Measurements from ENCODE around the gene OR5A1.

The OR5A1 gene

GRCh38 chr11:59436169-59436568 lies at the start of gene OR5A1:
TSS of gene OR5A1 (plus strand) at chr11:59436469. CDS start at chr11:59443169, 6,700 bp downstream.
- no peak for DNase-seq
- TF ChIP-seq POLR2A (IDR thresholded peaks at IDR 0.05; ENCODE audit: low read length) (no peak), GATA1 (IDR thresholded peaks at IDR 0.05; ENCODE audit: low read depth, low read length) (no peak)

DNA sequence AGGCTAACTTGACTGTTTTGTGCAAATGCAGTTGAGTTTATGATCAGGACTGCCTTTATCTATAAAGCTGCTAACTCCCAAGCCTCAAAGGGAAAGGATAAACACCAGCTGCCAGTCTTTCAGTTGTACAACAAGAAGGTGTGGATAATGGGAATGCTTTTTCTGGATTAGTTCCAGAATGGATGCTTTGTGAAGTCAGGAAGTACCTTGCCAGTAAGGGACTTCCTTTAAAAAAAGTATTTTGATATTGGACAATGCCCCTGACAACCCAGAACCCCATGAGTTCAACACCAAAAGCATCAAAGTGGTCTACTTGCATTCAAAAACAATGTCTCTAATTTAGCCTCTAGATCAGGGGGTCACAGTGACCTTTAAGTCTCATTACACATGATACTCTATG lies 42.1 kb upstream of the OR5A1 start:
- no peak for DNase-seq

GRCh38 chr11:59400461-59401261 lies 35.6 kb upstream of the OR5A1 start:
- TF ChIP-seq POLR2A (IDR thresholded peaks at IDR 0.05; ENCODE audit: low read length) (no peak), GATA1 (IDR thresholded peaks at IDR 0.05; ENCODE audit: low read depth, low read length) (no peak)

More for the DNA sequence above, 42.1 kb upstream of the OR5A1 start:
- TF ChIP-seq POLR2A (IDR thresholded peaks at IDR 0.05; ENCODE audit: low read length), result no peak
- TF ChIP-seq GATA1 (IDR thresholded peaks at IDR 0.05; ENCODE audit: low read depth, low read length), result no peak

GRCh38 chr11:59401262-59401552 lies 35.1 kb upstream of the OR5A1 start:
- TF ChIP-seq POLR2A (IDR thresholded peaks at IDR 0.05; ENCODE audit: low read length) (no peak), GATA1 (IDR thresholded peaks at IDR 0.05; ENCODE audit: low read depth, low read length) (no peak)
- no peak for DNase-seq

More at GRCh38 chr11:59400461-59401261, 35.6 kb upstream of the OR5A1 start:
- no peak for DNase-seq

GRCh38 chr11:59403546-59403945 lies 32.7 kb upstream of the OR5A1 start:
- DNase-seq, result peak in 1 of 2 experiments; percentile 4
- TF ChIP-seq GATA1 (IDR thresholded peaks at IDR 0.05; ENCODE audit: low read depth, low read length) (no peak), POLR2A (IDR thresholded peaks at IDR 0.05; ENCODE audit: low read length) (no peak)

DNA sequence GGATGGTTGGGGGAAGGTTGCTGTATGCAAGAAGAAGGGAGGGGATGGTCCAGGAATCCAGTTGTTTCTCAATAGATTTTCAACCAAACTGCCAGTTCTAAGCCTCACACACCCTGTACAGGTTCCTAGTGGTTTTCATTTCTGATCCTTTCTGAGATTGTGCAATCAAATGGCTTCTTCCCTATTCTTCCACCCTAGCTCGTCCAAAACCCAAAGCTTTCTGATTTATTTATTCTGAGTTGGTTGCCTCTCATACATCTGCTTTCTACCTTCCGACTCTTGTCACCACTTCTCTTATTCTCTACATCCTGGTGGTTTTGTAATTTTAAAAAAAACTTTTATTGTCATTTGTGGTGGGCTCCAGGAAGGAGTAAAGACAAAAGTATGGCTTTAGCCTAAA lies 22.6 kb upstream of the OR5A1 start:
- TF ChIP-seq GATA1 (IDR thresholded peaks at IDR 0.05; ENCODE audit: low read depth, low read length), result no peak
- no peak for TF ChIP-seq POLR2A (IDR thresholded peaks at IDR 0.05; ENCODE audit: low read length)
- DNase-seq, result no peak

- no peak for DNase-seq
- TF ChIP-seq GATA1 (IDR thresholded peaks at IDR 0.05; ENCODE audit: low read depth, low read length) (no peak), POLR2A (IDR thresholded peaks at IDR 0.05; ENCODE audit: low read length) (no peak)
Observed at GRCh38 chr11:59415111-59415510, 21.2 kb upstream of the OR5A1 start.

GRCh38 chr11:59416613-59417012 lies 19.7 kb upstream of the OR5A1 start:
- no peak for DNase-seq
- TF ChIP-seq POLR2A (IDR thresholded peaks at IDR 0.05; ENCODE audit: low read length) (no peak), GATA1 (IDR thresholded peaks at IDR 0.05; ENCODE audit: low read depth, low read length) (no peak)

DNA sequence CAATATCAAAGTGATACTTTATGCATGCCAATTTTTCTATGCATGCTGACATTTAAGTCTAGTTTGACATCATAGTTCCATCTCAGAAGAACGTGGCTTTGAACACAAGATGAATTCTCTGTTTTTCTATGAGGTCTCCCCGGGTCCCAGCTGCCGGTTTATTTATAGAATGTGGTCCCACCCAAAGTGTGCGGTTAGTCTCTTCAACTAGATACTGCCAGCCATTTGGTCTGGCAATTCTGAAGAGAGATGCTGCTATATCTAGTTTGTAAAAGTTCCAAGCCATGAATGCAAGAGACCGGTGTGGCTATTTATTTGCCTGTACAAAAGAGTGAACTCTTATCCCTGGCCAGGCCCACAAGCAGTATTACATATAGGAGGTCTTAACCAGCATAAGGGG lies 19.2 kb upstream of the OR5A1 start:
- DNase-seq, result no peak
- no peak for TF ChIP-seq GATA1 (IDR thresholded peaks at IDR 0.05; ENCODE audit: low read depth, low read length)
- no peak for TF ChIP-seq POLR2A (IDR thresholded peaks at IDR 0.05; ENCODE audit: low read length)

DNA sequence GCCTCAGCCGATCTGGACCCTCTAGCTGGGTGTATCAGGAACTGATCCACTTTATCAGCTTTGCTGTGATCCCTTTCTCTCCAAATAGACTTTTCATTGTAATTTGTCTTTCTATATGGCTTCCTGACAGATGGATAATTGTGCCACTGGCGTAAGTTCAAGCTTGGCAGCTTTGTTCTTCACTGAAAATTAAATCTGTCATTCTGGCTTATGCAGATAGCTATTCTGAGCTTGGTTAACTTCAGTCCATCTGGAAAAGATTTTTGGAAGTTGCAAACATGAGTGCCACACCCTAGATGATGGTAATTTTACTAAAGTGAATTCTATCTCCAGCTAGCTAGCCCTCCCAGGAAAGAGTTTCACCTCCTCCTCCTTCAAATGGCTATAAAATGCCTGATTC lies 18.1 kb upstream of the OR5A1 start:
- TF ChIP-seq GATA1 (IDR thresholded peaks at IDR 0.05; ENCODE audit: low read depth, low read length), result no peak
- no peak for TF ChIP-seq POLR2A (IDR thresholded peaks at IDR 0.05; ENCODE audit: low read length)
- DNase-seq, result no peak

DNA sequence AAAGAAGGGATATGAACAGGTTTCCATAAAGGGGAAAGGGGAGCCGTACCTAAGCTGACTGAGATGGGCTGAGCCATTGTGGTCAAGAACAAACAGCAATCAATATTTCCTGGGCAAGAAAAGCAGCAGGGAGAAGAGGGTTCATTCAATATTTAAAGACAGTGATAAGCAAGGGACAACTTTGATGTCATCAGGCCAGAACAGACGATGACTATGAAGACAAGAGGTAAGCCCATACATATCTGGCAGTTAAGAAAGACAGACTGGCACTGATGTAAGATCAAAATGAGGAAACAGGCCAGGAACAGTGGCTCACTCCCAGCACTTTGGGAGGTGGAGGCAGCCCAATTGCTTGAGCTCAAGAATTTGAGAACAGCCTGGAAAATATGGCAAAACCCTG lies 12.4 kb upstream of the OR5A1 start:
- DNase-seq, result no peak
- TF ChIP-seq POLR2A (IDR thresholded peaks at IDR 0.05; ENCODE audit: low read length), result no peak
- TF ChIP-seq GATA1 (IDR thresholded peaks at IDR 0.05; ENCODE audit: low read depth, low read length), result no peak

GRCh38 chr11:59425131-59425530 lies 11.1 kb upstream of the OR5A1 start:
- TF ChIP-seq POLR2A (IDR thresholded peaks at IDR 0.05; ENCODE audit: low read length) (no peak), GATA1 (IDR thresholded peaks at IDR 0.05; ENCODE audit: low read depth, low read length) (no peak)
- no peak for DNase-seq

GRCh38 chr11:59426361-59427067 lies 9.8 kb upstream of the OR5A1 start, which contains the start of gene OR5A2:
TSS of gene OR5A2 (minus strand) at chr11:59426413. CDS start at chr11:59422953, 3,460 bp downstream.
- TF ChIP-seq GATA1 (IDR thresholded peaks at IDR 0.05; ENCODE audit: low read depth, low read length) (no peak), POLR2A (IDR thresholded peaks at IDR 0.05; ENCODE audit: low read length) (no peak)
- no peak for DNase-seq

GRCh38 chr11:59427068-59427382 lies 9.2 kb upstream of the OR5A1 start:
- TF ChIP-seq POLR2A (IDR thresholded peaks at IDR 0.05; ENCODE audit: low read length), result no peak
- TF ChIP-seq GATA1 (IDR thresholded peaks at IDR 0.05; ENCODE audit: low read depth, low read length), result no peak
- no peak for DNase-seq
